Measurements from ENCODE around the gene HMCN2. TPM values are rescaled to one million over a fixed set of nuclear protein-coding genes. Genes with fewer than 3 reads are reported as not detected.

HMCN2 gene
- total and polyA plus RNA-seq, 4 donors, result 0.24 to 1.8 (median 0.29) TPM

DNA sequence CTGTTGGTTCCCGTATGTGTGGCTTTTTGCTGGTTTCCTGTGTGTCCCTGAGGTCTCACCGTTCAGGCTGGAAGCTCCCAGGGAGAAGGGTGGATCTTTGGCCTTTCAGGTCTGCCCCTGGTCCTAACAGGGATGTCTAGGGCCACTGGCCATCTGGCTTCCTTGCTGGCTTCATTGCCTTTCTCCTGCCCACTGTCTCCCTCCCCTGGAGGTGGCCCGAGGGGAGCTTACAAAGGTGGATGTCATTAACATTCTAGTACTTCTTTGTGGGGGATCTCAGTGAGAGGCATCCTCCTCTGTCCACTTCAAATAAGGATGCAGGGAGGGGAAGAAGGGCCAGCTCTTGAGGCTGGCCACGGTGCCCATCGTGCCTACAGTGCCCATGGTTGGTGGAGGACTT lies 35.2 kb downstream of the HMCN2 start:
- Histone ChIP-seq H3K4me1 (ENCODE audit: control insufficient read depth in 4 of 4, insufficient read depth in 4 of 4, low read length in 3 of 4) (no peaks in the 10 kb centered on the region), H3K27ac (ENCODE audit: low read depth in 1 of 2, low read length in 2 of 2) (no peak overlapping the region), H3K4me3 (ENCODE audit: low read depth in 1 of 3, low read length in 3 of 3) (no peak overlapping the region), H3K27me3 (ENCODE audit: control insufficient read depth in 4 of 4, insufficient read depth in 4 of 4, low read length in 3 of 4) (no peaks in the 10 kb centered on the region), H3K9ac (ENCODE audit: low read depth in 1 of 2, low read length in 2 of 2) (no peak overlapping the region), H3K36me3 (ENCODE audit: control insufficient read depth in 4 of 4, insufficient read depth in 3 of 4, low read depth in 1 of 4, low read length in 3 of 4) (no peaks in the 10 kb centered on the region), H3K9me3 (ENCODE audit: control insufficient read depth in 4 of 4, low read length in 3 of 4) (no peaks in the 10 kb centered on the region)
- no peak for DNase-seq (ENCODE audit: low spot score)
- 69% methylated on average over 5 of the region's 5 CpGs for WGBS
- TF ChIP-seq FOXA2 (IDR thresholded peaks at IDR 0.05), result no peak
- TF ChIP-seq, protein P1, sequence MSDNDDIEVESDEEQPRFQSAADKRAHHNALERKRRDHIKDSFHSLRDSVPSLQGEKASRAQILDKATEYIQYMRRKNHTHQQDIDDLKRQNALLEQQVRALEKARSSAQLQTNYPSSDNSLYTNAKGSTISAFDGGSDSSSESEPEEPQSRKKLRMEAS (IDR thresholded peaks at IDR 0.05), result no peak
- no peak for TF ChIP-seq EGR1 (IDR thresholded peaks at IDR 0.05; ENCODE audit: low read depth in 2 of 2)

DNA sequence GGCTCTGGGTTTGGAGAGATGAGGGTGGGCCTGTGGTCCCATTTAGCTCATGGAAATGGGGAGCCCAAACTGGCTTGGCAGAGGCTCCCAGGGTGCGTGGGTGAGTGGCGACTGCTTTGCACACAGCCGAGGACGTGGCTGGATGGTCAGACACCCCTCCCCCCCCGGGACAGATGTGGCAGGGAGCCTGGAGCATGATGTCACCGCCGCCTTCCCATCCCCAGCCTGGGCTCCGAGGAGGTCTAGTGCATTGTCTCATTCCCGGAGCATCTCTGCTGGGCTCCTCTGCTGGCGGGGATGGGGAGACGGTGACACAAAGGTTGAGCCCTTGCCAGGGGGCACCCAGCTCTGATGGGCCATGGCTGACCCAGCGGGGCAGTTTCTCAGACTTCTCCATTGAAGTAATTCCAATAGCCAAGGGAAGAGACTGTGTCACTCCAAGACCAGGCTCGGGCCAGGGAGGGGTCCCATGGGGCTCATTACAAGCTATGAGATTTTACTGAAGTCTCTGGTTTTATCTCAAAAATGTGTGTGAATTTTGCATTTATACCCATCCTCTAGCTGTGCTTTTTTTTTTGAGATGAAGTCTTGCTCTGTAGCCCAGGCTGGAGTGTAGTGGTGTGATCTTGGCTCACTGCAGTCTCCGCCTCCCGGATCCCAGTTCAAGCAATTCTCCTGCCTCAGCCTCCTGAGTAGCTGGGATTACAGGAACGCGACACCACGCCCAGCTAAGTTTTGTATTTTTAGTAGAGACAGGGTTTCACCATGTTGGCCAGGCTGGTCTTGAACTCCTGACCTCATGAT lies 36.1 kb downstream of the HMCN2 start:
- no peak for DNase-seq (ENCODE audit: low spot score)
- Histone ChIP-seq H3K27me3 (ENCODE audit: control insufficient read depth in 4 of 4, insufficient read depth in 4 of 4, low read length in 3 of 4) (no peaks in the 10 kb centered on the region), H3K9me3 (ENCODE audit: control insufficient read depth in 4 of 4, low read length in 3 of 4) (no peaks in the 10 kb centered on the region), H3K27ac (ENCODE audit: low read depth in 1 of 2, low read length in 2 of 2) (no peak overlapping the region), H3K4me3 (ENCODE audit: low read depth in 1 of 3, low read length in 3 of 3) (no peak overlapping the region), H3K9ac (ENCODE audit: low read depth in 1 of 2, low read length in 2 of 2) (no peak overlapping the region), H3K4me1 (ENCODE audit: control insufficient read depth in 4 of 4, insufficient read depth in 4 of 4, low read length in 3 of 4) (no peaks in the 10 kb centered on the region), H3K36me3 (ENCODE audit: control insufficient read depth in 4 of 4, insufficient read depth in 3 of 4, low read depth in 1 of 4, low read length in 3 of 4) (no peaks in the 10 kb centered on the region)
- TF ChIP-seq, protein P1 (IDR thresholded peaks at IDR 0.05), result no peak
- TF ChIP-seq, protein P2, sequence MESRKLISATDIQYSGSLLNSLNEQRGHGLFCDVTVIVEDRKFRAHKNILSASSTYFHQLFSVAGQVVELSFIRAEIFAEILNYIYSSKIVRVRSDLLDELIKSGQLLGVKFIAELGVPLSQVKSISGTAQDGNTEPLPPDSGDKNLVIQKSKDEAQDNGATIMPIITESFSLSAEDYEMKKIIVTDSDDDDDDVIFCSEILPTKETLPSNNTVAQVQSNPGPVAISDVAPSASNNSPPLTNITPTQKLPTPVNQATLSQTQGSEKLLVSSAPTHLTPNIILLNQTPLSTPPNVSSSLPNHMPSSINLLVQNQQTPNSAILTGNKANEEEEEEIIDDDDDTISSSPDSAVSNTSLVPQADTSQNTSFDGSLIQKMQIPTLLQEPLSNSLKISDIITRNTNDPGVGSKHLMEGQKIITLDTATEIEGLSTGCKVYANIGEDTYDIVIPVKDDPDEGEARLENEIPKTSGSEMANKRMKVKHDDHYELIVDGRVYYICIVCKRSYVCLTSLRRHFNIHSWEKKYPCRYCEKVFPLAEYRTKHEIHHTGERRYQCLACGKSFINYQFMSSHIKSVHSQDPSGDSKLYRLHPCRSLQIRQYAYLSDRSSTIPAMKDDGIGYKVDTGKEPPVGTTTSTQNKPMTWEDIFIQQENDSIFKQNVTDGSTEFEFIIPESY (IDR thresholded peaks at IDR 0.05), result no peak
- TF ChIP-seq, protein P3, sequence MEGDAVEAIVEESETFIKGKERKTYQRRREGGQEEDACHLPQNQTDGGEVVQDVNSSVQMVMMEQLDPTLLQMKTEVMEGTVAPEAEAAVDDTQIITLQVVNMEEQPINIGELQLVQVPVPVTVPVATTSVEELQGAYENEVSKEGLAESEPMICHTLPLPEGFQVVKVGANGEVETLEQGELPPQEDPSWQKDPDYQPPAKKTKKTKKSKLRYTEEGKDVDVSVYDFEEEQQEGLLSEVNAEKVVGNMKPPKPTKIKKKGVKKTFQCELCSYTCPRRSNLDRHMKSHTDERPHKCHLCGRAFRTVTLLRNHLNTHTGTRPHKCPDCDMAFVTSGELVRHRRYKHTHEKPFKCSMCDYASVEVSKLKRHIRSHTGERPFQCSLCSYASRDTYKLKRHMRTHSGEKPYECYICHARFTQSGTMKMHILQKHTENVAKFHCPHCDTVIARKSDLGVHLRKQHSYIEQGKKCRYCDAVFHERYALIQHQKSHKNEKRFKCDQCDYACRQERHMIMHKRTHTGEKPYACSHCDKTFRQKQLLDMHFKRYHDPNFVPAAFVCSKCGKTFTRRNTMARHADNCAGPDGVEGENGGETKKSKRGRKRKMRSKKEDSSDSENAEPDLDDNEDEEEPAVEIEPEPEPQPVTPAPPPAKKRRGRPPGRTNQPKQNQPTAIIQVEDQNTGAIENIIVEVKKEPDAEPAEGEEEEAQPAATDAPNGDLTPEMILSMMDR (IDR thresholded peaks at IDR 0.05; ENCODE audit: low read depth, low read length, missing input control), result no peak
- TF ChIP-seq HNF4G (IDR thresholded peaks at IDR 0.05), result no peak
- TF ChIP-seq FOXA1 (IDR thresholded peaks at IDR 0.05), result no peak
- no peak for TF ChIP-seq EGR1 (IDR thresholded peaks at IDR 0.05; ENCODE audit: low read depth in 2 of 2)
- TF ChIP-seq GABPA (IDR thresholded peaks at IDR 0.05 in 1 of 2, conservative IDR thresholded peaks at IDR 0.05 in 1 of 2), result no peak
- TF ChIP-seq RXRA (IDR thresholded peaks at IDR 0.05), result no peak
- TF ChIP-seq YY1 (IDR thresholded peaks at IDR 0.05), result no peak
- no peak for TF ChIP-seq FOXA2 (IDR thresholded peaks at IDR 0.05)
- no peak for TF ChIP-seq SP1 (IDR thresholded peaks at IDR 0.05)
- 80% methylated on average over 18 of the region's 18 CpGs for WGBS

Data from liver (tissue), 9 donors.